Measurements from ENCODE around the gene TNFRSF8. TPM values are rescaled to one million over a fixed set of nuclear protein-coding genes. Genes with fewer than 3 reads are reported as not detected.
A peak's percentile ranks its signal among the peaks of the same experiment; 100 is the strongest.

The TNFRSF8 gene
- total RNA-seq, 4 donors from 2014 or later: 1.1 to 2.6 (median 1.4) TPM

DNA sequence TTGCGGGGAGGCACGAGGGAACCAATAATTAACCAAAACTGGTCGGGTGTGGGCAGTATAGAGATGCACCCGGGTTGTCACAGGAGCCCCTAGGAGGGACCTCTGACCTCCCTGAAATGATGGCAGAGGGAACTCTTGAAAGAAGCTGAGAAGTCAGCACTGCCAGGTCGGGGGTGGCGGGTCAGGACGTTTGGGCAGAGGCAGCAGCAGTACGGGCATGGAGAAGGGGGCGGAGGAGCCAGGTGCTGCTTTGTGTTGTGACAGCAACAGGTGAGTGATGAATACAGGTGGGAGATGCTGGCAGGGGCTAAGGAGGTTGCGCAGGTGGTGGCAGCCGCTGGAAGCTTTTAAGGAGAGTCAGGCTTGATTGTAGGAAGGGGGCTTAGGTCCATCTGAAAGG, 115.4 kb downstream of the TNFRSF8 start:
- DNase-seq: no peak
- no peak overlapping the region for H3K4me3 ChIP-seq
- H3K36me3 ChIP-seq: no peaks in the 10 kb centered on the region
- no peaks in the 10 kb centered on the region for H3K9me3 ChIP-seq
- no peak for ATAC-seq
- H3K27ac ChIP-seq: peak overlapping the region; percentile 76 to 88 (median 86)
- no peaks in the 10 kb centered on the region for H3K27me3 ChIP-seq
- peaks cover 17 to 57% of the 10 kb centered on the region in 2 donors for H3K4me1 ChIP-seq
- in situ Hi-C loops (cut with MboI; ENCODE audit: low sequenced_read_pairs in 4 of 4) (no loop called here), intact Hi-C loops (cut with DNase I; ENCODE audit: low total_unique reads) (no loop called here)
- TF ChIP-seq, protein P1, sequence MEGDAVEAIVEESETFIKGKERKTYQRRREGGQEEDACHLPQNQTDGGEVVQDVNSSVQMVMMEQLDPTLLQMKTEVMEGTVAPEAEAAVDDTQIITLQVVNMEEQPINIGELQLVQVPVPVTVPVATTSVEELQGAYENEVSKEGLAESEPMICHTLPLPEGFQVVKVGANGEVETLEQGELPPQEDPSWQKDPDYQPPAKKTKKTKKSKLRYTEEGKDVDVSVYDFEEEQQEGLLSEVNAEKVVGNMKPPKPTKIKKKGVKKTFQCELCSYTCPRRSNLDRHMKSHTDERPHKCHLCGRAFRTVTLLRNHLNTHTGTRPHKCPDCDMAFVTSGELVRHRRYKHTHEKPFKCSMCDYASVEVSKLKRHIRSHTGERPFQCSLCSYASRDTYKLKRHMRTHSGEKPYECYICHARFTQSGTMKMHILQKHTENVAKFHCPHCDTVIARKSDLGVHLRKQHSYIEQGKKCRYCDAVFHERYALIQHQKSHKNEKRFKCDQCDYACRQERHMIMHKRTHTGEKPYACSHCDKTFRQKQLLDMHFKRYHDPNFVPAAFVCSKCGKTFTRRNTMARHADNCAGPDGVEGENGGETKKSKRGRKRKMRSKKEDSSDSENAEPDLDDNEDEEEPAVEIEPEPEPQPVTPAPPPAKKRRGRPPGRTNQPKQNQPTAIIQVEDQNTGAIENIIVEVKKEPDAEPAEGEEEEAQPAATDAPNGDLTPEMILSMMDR (IDR thresholded peaks at IDR 0.05 in 4 of 5, conservative IDR thresholded peaks at IDR 0.05 in 1 of 5): no peak
- no peak for TF ChIP-seq POLR2A (IDR thresholded peaks at IDR 0.05)

GRCh38 chr1:12179111-12179519, 116.0 kb downstream of the TNFRSF8 start:
- H3K4me3 ChIP-seq: no peak overlapping the region
- H3K36me3 ChIP-seq: no peaks in the 10 kb centered on the region
- intact Hi-C loops (cut with DNase I; ENCODE audit: low total_unique reads) (no loop called here), in situ Hi-C loops (cut with MboI; ENCODE audit: low sequenced_read_pairs in 4 of 4) (no loop called here)
- ATAC-seq: no peak
- no peaks in the 10 kb centered on the region for H3K9me3 ChIP-seq
- peak overlapping the region; percentile 76 to 88 (median 86) for H3K27ac ChIP-seq
- TF ChIP-seq POLR2A (IDR thresholded peaks at IDR 0.05): no peak
- TF ChIP-seq, protein P1 (IDR thresholded peaks at IDR 0.05 in 4 of 5, conservative IDR thresholded peaks at IDR 0.05 in 1 of 5): no peak
- H3K27me3 ChIP-seq: no peaks in the 10 kb centered on the region
- DNase-seq: no peak
- peaks cover 16 to 55% of the 10 kb centered on the region in 2 donors for H3K4me1 ChIP-seq

- ATAC-seq (no peak), DNase-seq (no peak)
- intact Hi-C loops (cut with DNase I; ENCODE audit: low total_unique reads): loop anchor here (2.0 kb wide), 1 partner anchor 13 kb away; the partner anchor contains the start of gene TNFRSF1B
- Histone ChIP-seq H3K27ac (peak overlapping the region; percentile 76 to 88 (median 86)), H3K4me1 (peaks cover 19 to 52% of the 10 kb centered on the region in 2 donors), H3K27me3 (no peaks in the 10 kb centered on the region), H3K36me3 (no peaks in the 10 kb centered on the region), H3K9me3 (no peaks in the 10 kb centered on the region), H3K4me3 (no peak overlapping the region)
- in situ Hi-C loops (cut with MboI; ENCODE audit: low sequenced_read_pairs in 4 of 4): no loop called here
- TF ChIP-seq, protein P1 (IDR thresholded peaks at IDR 0.05 in 4 of 5, conservative IDR thresholded peaks at IDR 0.05 in 1 of 5): no peak
- no peak for TF ChIP-seq POLR2A (IDR thresholded peaks at IDR 0.05)
These were observed 116.6 kb downstream of the TNFRSF8 start for GRCh38 chr1:12179676-12180075.

GRCh38 chr1:12180315-12180714, 117.2 kb downstream of the TNFRSF8 start:
- peak in 1 of 2 donors; percentile 15 for TF ChIP-seq POLR2A (IDR thresholded peaks at IDR 0.05)
- TF ChIP-seq, protein P1 (IDR thresholded peaks at IDR 0.05 in 4 of 5, conservative IDR thresholded peaks at IDR 0.05 in 1 of 5): no peak
- ATAC-seq: peak; percentile 83 to 88
- Histone ChIP-seq H3K27me3 (peaks cover 0 to 2% (median 0%) of the 10 kb centered on the region in 3 donors), H3K36me3 (no peaks in the 10 kb centered on the region), H3K9me3 (no peaks in the 10 kb centered on the region), H3K4me1 (peaks cover 26 to 52% of the 10 kb centered on the region in 2 donors), H3K4me3 (no peak overlapping the region), H3K27ac (peak overlapping the region; percentile 76 to 88 (median 86))
- DNase-seq: peak; percentile 77 to 95
- intact Hi-C loops (cut with DNase I; ENCODE audit: low total_unique reads) (loop anchor here (2.0 kb wide), 1 partner anchor 14 kb away; the partner anchor contains the start of gene TNFRSF1B), in situ Hi-C loops (cut with MboI; ENCODE audit: low sequenced_read_pairs in 4 of 4) (no loop called here)
